Rectal smooth muscle tissue (tissue), 1 donor: Measurements from ENCODE around the gene NSG1.
"Not testable (repeated sequence)": the region's sequence is repeated elsewhere in the genome, so short reads cannot be mapped to it uniquely, and the experiment has no call there.

Experiments
- H3K27ac ChIP-seq: one replicate; pipeline ENCODE4 v1.7.0; 2013; ENCODE audit warnings: low read depth, low read length, inconsistent platforms
- H3K27me3 ChIP-seq: one replicate; pipeline ENCODE4 v1.7.0; 2013; ENCODE audit warnings: low read length; ENCODE audit not compliant: control insufficient read depth, insufficient read depth
- H3K36me3 ChIP-seq: one replicate; pipeline ENCODE4 v1.7.0; 2013; ENCODE audit warnings: low read length; ENCODE audit not compliant: control insufficient read depth, insufficient read depth
- H3K4me1 ChIP-seq: one replicate; pipeline ENCODE4 v1.7.0; 2013; ENCODE audit warnings: low read length; ENCODE audit not compliant: control insufficient read depth, insufficient read depth
- H3K4me3 ChIP-seq: one replicate; pipeline ENCODE4 v1.7.0; 2013; ENCODE audit warnings: low read length
- H3K9ac ChIP-seq: one replicate; pipeline ENCODE4 v1.7.0; 2013; ENCODE audit warnings: low read length

Gene NSG1

GRCh38 chr4:4415806-4416805 is 29.2 kb downstream of the NSG1 start:
- Histone ChIP-seq H3K27ac (no peak overlapping the region), H3K4me1 (no peaks in the 10 kb centered on the region), H3K9ac (no peak overlapping the region), H3K36me3 (peaks cover 13% of the 10 kb centered on the region), H3K4me3 (no peak overlapping the region), H3K27me3 (no peaks in the 10 kb centered on the region)

GRCh38 chr4:4416981-4417380 is 30.1 kb downstream of the NSG1 start:
- no peaks in the 10 kb centered on the region for H3K4me1 ChIP-seq
- H3K27me3 ChIP-seq: no peaks in the 10 kb centered on the region
- H3K27ac ChIP-seq: no peak overlapping the region
- H3K36me3 ChIP-seq: peaks cover 15% of the 10 kb centered on the region
- no peak overlapping the region for H3K9ac ChIP-seq
- no peak overlapping the region for H3K4me3 ChIP-seq

- peaks cover 15% of the 10 kb centered on the region for H3K36me3 ChIP-seq
- H3K4me3 ChIP-seq: no peak overlapping the region
- no peak overlapping the region for H3K9ac ChIP-seq
- H3K4me1 ChIP-seq: no peaks in the 10 kb centered on the region
- no peaks in the 10 kb centered on the region for H3K27me3 ChIP-seq
- H3K27ac ChIP-seq: no peak overlapping the region
Observed at GRCh38 chr4:4417886-4418285, 31.0 kb downstream of the NSG1 start.

GRCh38 chr4:4418676-4419390 is 31.9 kb downstream of the NSG1 start:
- H3K36me3 ChIP-seq: peaks cover 18% of the 10 kb centered on the region
- no peak overlapping the region for H3K9ac ChIP-seq
- H3K27me3 ChIP-seq: no peaks in the 10 kb centered on the region

GRCh38 chr4:4419896-4420295 is 33.0 kb downstream of the NSG1 start:
- peaks cover 19% of the 10 kb centered on the region for H3K36me3 ChIP-seq
- no peaks in the 10 kb centered on the region for H3K4me1 ChIP-seq
- H3K27ac ChIP-seq: no peak overlapping the region
- H3K9ac ChIP-seq: no peak overlapping the region
- H3K27me3 ChIP-seq: no peaks in the 10 kb centered on the region
- H3K4me3 ChIP-seq: no peak overlapping the region

More at GRCh38 chr4:4418676-4419390, 31.9 kb downstream of the NSG1 start:
- Histone ChIP-seq H3K4me1 (no peaks in the 10 kb centered on the region), H3K27ac (no peak overlapping the region), H3K4me3 (no peak overlapping the region)

- H3K36me3 ChIP-seq: peaks cover 19% of the 10 kb centered on the region
Observed at GRCh38 chr4:4420421-4420820, 33.5 kb downstream of the NSG1 start.

GRCh38 chr4:4421356-4421755 is 34.5 kb downstream of the NSG1 start:
- H3K9ac ChIP-seq: no peak overlapping the region
- peaks cover 19% of the 10 kb centered on the region for H3K36me3 ChIP-seq
- no peak overlapping the region for H3K4me3 ChIP-seq
- H3K4me1 ChIP-seq: no peaks in the 10 kb centered on the region
- no peak overlapping the region for H3K27ac ChIP-seq
- H3K27me3 ChIP-seq: no peaks in the 10 kb centered on the region

More at GRCh38 chr4:4420421-4420820, 33.5 kb downstream of the NSG1 start:
- Histone ChIP-seq H3K4me1 (no peaks in the 10 kb centered on the region), H3K4me3 (no peak overlapping the region), H3K9ac (no peak overlapping the region), H3K27me3 (no peaks in the 10 kb centered on the region), H3K27ac (no peak overlapping the region)

GRCh38 chr4:4422117-4422516 is 35.2 kb downstream of the NSG1 start:
- H3K27me3 ChIP-seq, H3K4me3 ChIP-seq, H3K27ac ChIP-seq, H3K9ac ChIP-seq, H3K4me1 ChIP-seq: not testable (repeated sequence)
- H3K36me3 ChIP-seq: peaks cover 21% of the 10 kb centered on the region

- Histone ChIP-seq H3K4me3 (no peak overlapping the region), H3K27ac (no peak overlapping the region), H3K36me3 (peaks cover 21% of the 10 kb centered on the region), H3K9ac (no peak overlapping the region), H3K4me1 (no peaks in the 10 kb centered on the region), H3K27me3 (no peaks in the 10 kb centered on the region)
Observed at GRCh38 chr4:4422856-4423499, 36.1 kb downstream of the NSG1 start.

GRCh38 chr4:4423706-4424498 is 37.0 kb downstream of the NSG1 start:
- no peaks in the 10 kb centered on the region for H3K4me1 ChIP-seq
- no peak overlapping the region for H3K27ac ChIP-seq
- H3K9ac ChIP-seq: no peak overlapping the region
- H3K36me3 ChIP-seq: peaks cover 28% of the 10 kb centered on the region
- H3K4me3 ChIP-seq: no peak overlapping the region
- H3K27me3 ChIP-seq: no peaks in the 10 kb centered on the region

- H3K27ac ChIP-seq: no peak overlapping the region
- no peaks in the 10 kb centered on the region for H3K4me1 ChIP-seq
- no peak overlapping the region for H3K9ac ChIP-seq
- H3K4me3 ChIP-seq: no peak overlapping the region
- H3K36me3 ChIP-seq: peaks cover 26% of the 10 kb centered on the region
- no peaks in the 10 kb centered on the region for H3K27me3 ChIP-seq
Observed at GRCh38 chr4:4424499-4425115, 37.7 kb downstream of the NSG1 start.
